Fibroblast of pulmonary artery (primary cell): ENCODE data around the gene EBPL.

ENCODE experiments used
- DNase-seq: peaks from one replicate; pipeline ENCODE4 v3.0.0-alpha.2; 2010; ENCODE audit warnings: low read depth
- H3K4me3 ChIP-seq: replicated peaks from 2 replicates; pipeline ENCODE4 v1.5.1; 2011; ENCODE audit warnings: low read depth, mild to moderate bottlenecking, control low read depth, low read length, moderate library complexity
- CTCF ChIP-seq: IDR thresholded peaks from 2 replicates; pipeline ENCODE4 v1.5.1; 2011; ENCODE audit warnings: mild to moderate bottlenecking, control low read depth, low read length, inconsistent platforms; ENCODE audit errors: missing control alignments

The EBPL gene

GRCh38 chr13:49635599-49636433 lies 55.5 kb downstream of the EBPL start:
- no peak for TF ChIP-seq CTCF
- H3K4me3 ChIP-seq, result no peak overlapping the region
- DNase-seq, result peak; percentile 57

- no peak for TF ChIP-seq CTCF
- no peak overlapping the region for H3K4me3 ChIP-seq
- DNase-seq, result no peak
Measured at GRCh38 chr13:49633710-49634109, 57.6 kb downstream of the EBPL start.

GRCh38 chr13:49632156-49632555 lies 59.1 kb downstream of the EBPL start:
- TF ChIP-seq CTCF, result no peak
- no peak for DNase-seq
- H3K4me3 ChIP-seq, result no peak overlapping the region

GRCh38 chr13:49630580-49630979 lies 60.7 kb downstream of the EBPL start:
- H3K4me3 ChIP-seq, result no peak overlapping the region
- no peak for TF ChIP-seq CTCF
- DNase-seq, result no peak

- DNase-seq, result no peak
- no peak for TF ChIP-seq CTCF
- H3K4me3 ChIP-seq, result no peak overlapping the region
Measured at GRCh38 chr13:49629947-49630346, 61.3 kb downstream of the EBPL start.

GRCh38 chr13:49629196-49629938 lies 61.9 kb downstream of the EBPL start:
- no peak overlapping the region for H3K4me3 ChIP-seq
- DNase-seq, result no peak
- no peak for TF ChIP-seq CTCF
